ENCODE results near the gene POLR1G.

DNA sequence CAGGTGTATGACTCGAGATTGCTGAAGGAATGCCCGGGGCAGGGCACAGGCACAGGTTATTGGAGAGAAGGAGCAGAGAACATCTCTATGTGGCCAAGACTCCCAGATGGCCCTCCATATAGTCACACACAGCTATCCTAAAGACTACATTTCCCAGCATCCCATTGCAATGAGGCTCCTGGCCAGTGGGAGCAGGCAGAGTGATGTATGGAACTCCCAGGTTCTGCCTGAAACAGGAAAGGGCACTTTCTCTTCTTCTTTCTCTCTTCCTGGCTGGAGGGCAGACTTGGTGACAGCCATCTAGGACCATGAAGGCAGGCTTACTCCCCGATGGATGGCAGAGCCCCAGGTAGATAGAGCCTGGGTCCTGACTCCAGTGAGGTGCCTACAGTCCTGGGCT is 15.1 kb upstream of the POLR1G start:
- TF ChIP-seq, protein P1, sequence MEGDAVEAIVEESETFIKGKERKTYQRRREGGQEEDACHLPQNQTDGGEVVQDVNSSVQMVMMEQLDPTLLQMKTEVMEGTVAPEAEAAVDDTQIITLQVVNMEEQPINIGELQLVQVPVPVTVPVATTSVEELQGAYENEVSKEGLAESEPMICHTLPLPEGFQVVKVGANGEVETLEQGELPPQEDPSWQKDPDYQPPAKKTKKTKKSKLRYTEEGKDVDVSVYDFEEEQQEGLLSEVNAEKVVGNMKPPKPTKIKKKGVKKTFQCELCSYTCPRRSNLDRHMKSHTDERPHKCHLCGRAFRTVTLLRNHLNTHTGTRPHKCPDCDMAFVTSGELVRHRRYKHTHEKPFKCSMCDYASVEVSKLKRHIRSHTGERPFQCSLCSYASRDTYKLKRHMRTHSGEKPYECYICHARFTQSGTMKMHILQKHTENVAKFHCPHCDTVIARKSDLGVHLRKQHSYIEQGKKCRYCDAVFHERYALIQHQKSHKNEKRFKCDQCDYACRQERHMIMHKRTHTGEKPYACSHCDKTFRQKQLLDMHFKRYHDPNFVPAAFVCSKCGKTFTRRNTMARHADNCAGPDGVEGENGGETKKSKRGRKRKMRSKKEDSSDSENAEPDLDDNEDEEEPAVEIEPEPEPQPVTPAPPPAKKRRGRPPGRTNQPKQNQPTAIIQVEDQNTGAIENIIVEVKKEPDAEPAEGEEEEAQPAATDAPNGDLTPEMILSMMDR (conservative IDR thresholded peaks at IDR 0.05 in 1 of 2, IDR thresholded peaks at IDR 0.05 in 1 of 2; ENCODE audit: extremely low read depth in 1 of 2, insufficient read depth in 1 of 2, low read depth in 1 of 2, low read length in 2 of 2) = no peak
- TF ChIP-seq EZH2 (IDR thresholded peaks at IDR 0.05; ENCODE audit: borderline replicate concordance, low read length) = no peak

Data from mammary epithelial cell (primary cell).